HG03442 (cell line): ENCODE results near the gene PRKCA.

Source experiments
- ATAC-seq: cut with Tn5 transposase; IDR thresholded peaks from one replicate; pipeline ENCODE4 v1.9.1; 2021; ENCODE audit warnings: mild to moderate bottlenecking, moderate library complexity; ENCODE audit not compliant: unreplicated experiment

PRKCA gene

DNA sequence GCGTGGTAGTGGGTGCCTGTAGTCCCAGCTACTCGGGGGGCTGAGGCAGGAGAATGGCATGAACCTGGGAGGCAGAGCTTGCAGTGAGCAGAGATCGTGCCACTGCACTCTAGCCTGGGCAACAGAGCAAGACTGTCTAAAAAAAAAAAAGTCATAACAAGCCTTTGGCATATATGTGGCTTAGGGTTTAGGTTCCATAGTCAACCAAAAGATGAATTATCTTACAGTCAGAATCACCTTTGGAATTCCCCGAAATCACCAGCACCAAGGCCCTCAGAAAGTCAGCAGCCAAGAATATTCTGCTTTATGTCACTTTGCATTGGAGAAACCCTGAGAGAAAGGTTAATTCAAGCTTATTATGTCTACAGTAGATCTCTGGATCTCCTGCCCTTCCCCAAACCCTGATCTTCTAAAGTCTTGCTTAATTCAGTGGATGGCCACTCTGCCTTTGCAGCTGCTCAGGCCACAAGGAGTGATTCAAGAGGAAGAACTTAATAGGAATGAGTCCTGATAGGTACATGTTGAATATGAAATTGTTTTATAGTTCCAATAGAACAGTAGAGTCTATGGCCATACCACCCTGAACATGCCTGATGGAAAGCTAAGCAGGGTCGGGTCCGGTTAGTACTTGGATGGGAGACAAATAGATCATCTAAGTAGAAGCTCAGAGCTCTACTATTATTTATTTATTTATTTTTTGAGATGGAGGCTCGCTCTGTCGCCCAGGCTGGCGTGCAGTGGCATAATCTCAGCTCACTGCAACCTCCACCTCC is 336.5 kb downstream of the PRKCA start:
- ATAC-seq: no peak

DNA sequence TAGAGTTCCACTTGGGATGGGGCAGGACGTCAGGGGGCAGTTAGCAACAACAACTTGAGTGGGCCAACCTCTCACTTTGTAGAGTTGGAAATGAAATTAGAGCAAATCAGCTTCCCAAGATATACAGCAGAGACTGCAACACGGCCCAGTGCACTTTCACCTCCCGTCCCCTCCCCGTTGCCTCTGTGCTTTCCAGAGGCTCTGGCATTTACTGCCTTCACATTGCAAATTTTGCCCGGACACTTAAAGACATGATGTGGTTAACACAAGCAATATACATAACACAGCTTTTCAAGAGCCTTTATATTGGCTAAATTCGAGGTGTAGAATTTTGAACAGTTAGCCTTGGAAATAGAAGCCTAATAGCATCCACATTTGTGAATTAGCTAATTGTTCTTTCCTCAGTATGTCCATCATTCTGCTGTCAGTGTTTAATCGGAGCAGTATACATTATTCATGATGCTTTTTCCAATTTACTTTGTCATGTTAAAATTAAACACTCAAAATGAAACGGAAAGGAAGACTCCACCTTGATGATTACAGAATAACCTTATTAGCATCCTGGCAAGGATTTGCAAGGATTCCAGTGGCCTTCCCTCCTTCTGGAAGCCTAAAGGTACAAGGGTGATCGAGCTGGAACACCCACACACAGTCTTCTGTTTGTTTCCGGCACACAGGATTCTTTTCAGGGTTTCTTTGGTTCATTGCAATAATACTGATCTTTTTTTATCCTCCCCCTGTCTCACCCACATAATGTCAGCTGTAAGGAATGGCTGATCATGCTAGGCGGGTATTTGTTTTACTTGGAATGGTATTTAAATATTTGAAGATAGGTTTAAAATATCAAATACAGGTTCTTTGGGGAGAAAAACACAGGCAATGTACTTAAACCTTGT is 341.6 kb downstream of the PRKCA start:
- no peak for ATAC-seq

GRCh38 chr17:66645259-66645658 is 342.8 kb downstream of the PRKCA start:
- ATAC-seq: no peak

DNA sequence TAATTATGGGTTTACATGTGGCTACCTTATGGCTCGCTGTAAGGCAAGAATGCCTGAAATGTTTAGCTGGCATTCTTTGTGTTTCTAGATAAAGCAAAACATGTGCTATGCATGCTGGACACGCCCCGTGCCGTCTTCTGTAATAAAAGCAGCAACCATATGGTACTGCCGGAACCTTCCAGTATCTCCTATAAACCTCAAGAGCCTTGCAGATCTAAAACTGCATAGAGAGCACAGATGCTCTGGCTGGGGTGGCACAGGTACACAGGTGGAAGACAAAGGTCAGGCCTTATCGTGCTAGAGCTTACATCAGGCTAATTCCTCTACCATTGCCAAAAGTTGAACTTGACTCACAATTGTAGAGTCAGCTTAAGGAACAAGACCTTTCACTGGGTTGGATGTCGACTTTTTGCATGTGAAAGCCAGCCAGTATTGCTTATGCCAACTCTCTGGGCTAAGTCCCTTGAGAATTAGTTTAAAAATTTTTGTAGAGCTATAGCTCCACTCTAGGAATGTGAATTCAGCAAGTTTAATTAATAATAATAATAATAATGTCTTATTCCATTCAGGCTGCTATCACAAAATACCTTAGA is 345.1 kb downstream of the PRKCA start:
- no peak for ATAC-seq

DNA sequence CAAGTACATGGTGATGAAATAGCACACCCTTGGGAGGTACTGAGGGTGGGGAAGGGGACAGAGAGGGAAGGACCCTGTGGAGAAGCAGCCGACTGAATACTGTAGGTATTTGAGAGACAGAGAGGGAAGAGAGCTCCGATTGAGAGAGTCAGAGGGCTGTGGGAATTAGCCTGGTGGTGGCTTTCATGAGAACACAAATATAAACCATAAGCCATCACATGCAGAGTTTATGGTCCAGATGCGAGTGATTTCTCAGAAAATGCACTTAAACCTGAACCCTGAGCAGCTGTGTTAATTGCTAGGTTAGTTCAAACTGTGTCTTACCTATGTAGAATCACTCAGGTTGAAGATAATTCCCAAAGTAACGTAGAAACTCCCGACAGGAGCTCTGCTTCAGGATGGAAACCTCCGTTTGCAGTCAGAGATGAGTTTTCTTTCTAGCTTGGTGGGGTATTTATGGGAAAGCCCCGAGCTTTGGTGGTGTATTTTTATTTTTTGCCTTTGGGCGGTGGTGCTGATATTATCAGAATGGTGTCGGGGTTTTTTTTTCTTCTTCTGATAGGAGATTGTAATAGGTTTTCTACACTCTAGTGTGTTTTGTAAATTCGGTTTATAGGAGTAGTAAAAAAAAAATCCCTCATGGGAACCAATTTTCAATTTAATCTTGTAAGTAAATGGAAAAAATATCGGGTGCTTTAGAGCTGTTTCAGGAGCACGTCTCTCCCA is 347.6 kb downstream of the PRKCA start:
- ATAC-seq: no peak

GRCh38 chr17:66650544-66650877 is 348.1 kb downstream of the PRKCA start:
- ATAC-seq: no peak

DNA sequence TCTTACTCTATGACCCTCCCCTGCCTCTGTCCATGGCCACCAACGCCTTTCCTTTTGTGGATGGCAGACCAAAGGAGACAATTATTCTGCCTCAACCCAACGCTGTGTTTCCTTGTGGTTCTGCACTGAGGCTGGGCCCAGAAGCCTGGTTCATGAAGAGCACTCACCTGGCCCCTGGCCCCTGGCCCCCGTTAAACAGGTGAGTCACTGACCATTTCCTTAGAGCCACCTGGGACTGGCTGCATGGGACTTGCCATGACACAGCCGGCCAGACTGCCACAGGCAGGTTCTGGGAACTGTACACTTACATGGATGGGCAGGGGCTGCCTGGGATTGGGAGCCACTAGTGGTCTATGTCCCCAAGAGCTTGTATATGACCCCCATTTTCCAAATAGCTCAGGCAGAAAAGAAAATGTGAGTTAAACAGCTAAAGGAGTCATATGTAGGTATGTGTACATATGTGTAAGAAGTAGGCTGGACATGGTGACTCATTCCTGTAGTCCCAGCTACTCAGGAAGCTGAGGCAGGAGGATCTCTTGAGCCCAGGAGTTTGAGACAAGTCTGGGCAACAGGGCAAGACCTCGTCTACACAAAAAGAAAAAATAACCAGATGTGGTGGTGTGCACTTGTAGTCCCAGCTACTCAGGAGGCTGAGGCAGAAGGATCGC is 350.6 kb downstream of the PRKCA start:
- peak; percentile 41 for ATAC-seq

GRCh38 chr17:66654106-66654740 is 351.8 kb downstream of the PRKCA start:
- no peak for ATAC-seq

GRCh38 chr17:66654764-66655163 is 352.4 kb downstream of the PRKCA start:
- ATAC-seq: no peak

DNA sequence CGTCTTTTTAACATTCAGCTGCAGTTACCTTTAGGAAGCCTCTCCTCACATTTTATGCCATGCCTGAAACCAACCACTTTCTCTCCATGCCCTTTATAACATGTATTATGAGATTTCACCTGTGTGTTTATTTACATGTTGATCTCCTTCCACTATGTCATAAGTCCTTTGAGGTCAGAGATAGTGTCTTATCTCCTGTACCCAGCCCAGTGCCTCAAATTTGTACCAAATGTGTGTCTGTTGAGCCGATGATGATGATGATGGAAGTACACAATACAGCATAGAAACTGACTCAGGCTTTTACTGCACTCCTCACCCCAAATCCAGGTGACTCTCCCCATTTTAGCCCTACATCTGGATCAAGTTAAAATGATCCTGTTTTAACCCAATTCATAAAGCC is 353.0 kb downstream of the PRKCA start:
- no peak for ATAC-seq

DNA sequence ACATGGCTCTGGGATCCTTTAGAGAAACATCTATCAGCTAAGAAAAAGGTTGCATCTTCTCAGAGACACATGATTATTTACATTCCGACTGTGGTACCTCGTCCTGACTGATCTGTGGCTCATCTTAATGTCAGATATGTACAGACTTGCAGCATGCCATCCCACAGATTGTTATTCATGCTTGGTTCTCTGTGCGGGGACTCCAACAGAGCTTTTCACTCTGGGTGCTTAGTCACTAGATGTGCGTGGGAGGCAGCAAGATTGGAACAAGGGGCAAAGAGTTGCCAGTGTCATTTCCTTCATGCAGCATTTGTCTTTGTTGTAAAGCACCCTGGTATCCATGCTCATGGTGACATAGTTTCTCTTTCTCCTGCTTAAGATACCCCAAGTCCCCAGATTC is 353.4 kb downstream of the PRKCA start:
- ATAC-seq: no peak

DNA sequence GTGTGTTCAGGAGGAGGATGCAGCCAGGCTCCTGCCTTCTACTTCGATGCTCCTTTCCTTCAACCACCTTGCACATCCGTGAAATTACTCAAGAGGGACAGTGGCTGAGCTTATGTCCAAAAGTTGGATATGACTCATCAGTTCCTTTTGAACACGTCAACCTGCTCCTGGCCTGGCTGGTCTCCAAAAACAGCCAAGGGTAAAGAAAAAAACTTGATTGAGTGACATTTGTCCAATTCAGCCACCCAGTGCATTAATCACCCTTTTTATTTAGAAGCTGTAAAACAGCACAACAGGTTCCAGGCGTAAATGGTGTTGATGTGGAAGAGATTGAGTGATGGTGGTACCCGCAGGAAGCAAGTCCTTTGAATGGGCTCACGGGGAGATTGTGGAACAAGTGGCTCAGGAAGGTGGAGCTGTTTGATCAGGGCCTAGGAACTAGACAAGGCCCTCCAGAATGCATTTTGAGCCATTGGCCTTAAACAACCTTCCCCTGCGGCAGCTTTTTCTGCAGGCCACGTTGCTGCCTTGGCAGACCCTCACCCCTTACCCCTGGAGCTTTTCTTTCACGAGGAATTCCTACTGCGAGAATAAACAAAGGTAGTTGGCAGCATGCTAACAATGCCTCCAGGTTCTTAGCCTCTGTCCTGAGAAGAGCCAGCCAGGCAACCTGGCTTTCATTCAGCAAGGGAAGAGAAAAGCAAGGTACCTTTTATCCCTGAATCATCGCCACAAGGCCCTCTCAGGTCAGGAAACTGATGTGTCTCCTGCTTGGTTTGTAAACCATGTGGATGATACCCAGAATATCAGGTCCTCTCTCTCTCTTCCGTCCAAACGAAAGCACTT is 359.2 kb downstream of the PRKCA start:
- no peak for ATAC-seq

- no peak for ATAC-seq
Measured at GRCh38 chr17:66662496-66662895, 360.1 kb downstream of the PRKCA start.

DNA sequence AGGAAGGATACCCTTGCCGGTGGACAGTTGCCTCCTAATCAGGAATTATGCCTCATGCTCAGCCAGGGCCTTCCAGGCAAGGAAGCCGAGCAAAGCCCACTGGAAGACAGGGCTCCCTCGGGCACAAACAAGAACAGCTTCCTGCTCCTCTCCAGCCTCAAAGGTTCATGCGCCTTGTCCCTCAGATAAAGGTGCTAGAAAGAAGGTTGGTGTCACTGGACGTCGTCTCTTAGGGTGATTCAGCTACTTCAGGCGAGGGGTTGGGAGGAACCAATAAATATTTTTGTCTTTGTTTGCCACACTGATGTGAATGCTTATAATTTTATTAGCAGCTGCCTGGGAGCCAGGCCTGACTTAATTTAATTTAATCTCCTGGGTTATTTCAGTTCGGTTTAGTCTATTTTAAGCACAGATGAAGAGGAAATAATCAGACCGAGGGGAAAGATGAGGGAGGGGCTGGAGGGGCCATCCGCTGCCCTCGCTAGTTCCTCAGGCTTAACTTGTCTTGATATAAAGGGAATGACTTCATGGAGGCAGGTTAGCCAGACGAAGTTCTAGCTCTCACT is 360.7 kb downstream of the PRKCA start:
- no peak for ATAC-seq

- ATAC-seq: no peak
Measured at GRCh38 chr17:66664336-66664735, 361.9 kb downstream of the PRKCA start.

GRCh38 chr17:66665194-66665593 is 362.8 kb downstream of the PRKCA start:
- ATAC-seq: no peak

GRCh38 chr17:66667090-66667489 is 364.7 kb downstream of the PRKCA start:
- no peak for ATAC-seq

DNA sequence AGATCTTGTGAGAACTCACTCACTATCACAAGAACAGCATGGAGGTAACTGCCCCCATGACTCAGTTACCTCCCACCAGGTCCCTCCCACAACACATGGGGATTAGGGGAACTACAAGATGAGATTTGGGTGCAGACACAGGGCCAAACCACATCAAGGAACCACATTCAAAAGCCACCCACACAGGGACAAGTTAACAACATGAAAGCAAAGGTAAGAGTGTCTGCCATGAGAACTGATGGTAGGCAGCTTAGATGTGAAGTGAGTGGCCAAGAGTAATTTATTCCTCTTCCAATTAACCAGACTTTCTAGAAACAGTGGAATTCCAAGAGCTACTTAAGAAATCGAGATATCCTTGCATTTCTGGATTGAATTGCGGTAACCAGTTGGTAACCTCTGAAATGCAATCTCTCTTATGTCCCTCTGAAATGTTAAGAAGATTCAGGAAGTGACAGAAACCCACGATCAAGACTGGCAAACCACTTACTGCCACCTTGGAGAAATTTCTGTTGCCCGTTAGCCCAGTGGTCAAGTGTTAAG is 365.1 kb downstream of the PRKCA start:
- no peak for ATAC-seq

DNA sequence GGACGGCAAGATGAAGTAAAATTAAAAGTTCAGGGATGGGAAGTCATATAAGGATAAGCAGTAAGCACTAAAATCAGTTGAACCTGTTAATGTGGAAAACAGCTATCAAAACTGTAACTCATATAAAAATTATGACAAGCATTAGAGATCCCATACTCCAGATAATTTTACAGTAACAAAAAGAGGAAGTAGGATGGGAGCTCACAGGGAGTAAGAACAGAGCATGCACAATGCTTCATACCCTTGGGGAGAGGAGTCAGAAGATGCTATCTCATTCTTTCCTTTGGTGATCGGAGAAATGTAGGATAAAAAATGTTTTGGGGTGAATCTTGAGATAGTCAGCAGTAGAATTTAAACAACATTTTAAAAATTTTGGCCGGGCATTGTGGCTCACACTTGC is 367.8 kb downstream of the PRKCA start:
- no peak for ATAC-seq
